Thyroid gland (tissue), 4 donors: ENCODE measurements around the gene OR11H1.
"Not testable (repeated sequence)": the region's sequence is repeated elsewhere in the genome, so short reads cannot be mapped to it uniquely, and the experiment has no call there.

Experiments
- POLR2A ChIP-seq, 2 donors: fragments of 450-650 bp; IDR thresholded peaks; one replicate each; pipeline ENCODE4 v1.6.1; 2017; ENCODE audit warnings: antibody characterized with exemption in 2 of 2, mild to moderate bottlenecking in 2 of 2, moderate library complexity in 1 of 2
- TF ChIP-seq, protein P1 (sequence below), 6 experiments: fragments of 200-600 bp in 3 of 6; fragments of 450-650 bp in 3 of 6; sonication (generic) in 3 of 6; IDR thresholded peaks; one replicate each; pipeline ENCODE4 v1.5.1; 2016 to 2019; ENCODE audit warnings: antibody characterized with exemption in 6 of 6, mild to moderate bottlenecking in 2 of 6, inconsistent platforms in 1 of 6, moderate library complexity in 1 of 6

DNA sequence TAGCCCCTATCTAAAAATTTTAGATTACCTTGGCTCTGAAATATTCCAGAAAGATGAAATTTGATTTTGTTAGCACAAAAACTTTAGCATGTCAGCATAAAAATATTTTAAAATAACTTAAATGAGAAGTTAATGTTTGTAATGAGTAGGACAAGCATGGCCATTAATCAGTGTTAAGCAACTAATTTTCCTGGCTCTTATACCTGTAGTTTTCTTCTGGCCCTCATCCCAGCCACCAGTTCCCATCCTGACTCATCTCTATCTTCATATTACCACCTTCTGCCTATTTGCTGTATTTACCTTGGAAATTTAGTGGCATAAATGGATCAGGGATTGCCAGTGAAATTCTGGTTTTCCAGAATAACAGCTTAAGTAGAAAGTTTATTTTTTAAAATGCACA is 37.1 kb downstream of the OR11H1 start:
- TF ChIP-seq, protein P1, sequence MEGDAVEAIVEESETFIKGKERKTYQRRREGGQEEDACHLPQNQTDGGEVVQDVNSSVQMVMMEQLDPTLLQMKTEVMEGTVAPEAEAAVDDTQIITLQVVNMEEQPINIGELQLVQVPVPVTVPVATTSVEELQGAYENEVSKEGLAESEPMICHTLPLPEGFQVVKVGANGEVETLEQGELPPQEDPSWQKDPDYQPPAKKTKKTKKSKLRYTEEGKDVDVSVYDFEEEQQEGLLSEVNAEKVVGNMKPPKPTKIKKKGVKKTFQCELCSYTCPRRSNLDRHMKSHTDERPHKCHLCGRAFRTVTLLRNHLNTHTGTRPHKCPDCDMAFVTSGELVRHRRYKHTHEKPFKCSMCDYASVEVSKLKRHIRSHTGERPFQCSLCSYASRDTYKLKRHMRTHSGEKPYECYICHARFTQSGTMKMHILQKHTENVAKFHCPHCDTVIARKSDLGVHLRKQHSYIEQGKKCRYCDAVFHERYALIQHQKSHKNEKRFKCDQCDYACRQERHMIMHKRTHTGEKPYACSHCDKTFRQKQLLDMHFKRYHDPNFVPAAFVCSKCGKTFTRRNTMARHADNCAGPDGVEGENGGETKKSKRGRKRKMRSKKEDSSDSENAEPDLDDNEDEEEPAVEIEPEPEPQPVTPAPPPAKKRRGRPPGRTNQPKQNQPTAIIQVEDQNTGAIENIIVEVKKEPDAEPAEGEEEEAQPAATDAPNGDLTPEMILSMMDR (IDR thresholded peaks at IDR 0.05) = not testable (repeated sequence)
- TF ChIP-seq POLR2A (IDR thresholded peaks at IDR 0.05) = not testable (repeated sequence)
